ENCODE results near the gene SH3GL2.
A peak's percentile ranks its signal among the peaks of the same experiment; 100 is the strongest.

Gene SH3GL2

GRCh38 chr9:17555362-17556054 lies 23.4 kb upstream of the SH3GL2 start:
- no peak overlapping the region for H3K4me3 ChIP-seq (ENCODE audit: low read depth, low read length)
- TF ChIP-seq CTCF (IDR thresholded peaks at IDR 0.05; ENCODE audit: low read depth, low read length): no peak
- no peak for DNase-seq (ENCODE audit: low read depth, low spot score)
- in situ Hi-C loops (cut with HindIII; ENCODE audit: low sequenced_read_pairs): no loop called here

- in situ Hi-C loops (cut with HindIII; ENCODE audit: low sequenced_read_pairs): no loop called here
- DNase-seq (ENCODE audit: low read depth, low spot score): no peak
- no peak overlapping the region for H3K4me3 ChIP-seq (ENCODE audit: low read depth, low read length)
- TF ChIP-seq CTCF (IDR thresholded peaks at IDR 0.05; ENCODE audit: low read depth, low read length): no peak
These were observed 22.6 kb upstream of the SH3GL2 start for GRCh38 chr9:17556255-17556654.

GRCh38 chr9:17556935-17557334 lies 21.9 kb upstream of the SH3GL2 start:
- in situ Hi-C loops (cut with HindIII; ENCODE audit: low sequenced_read_pairs): no loop called here
- no peak for TF ChIP-seq CTCF (IDR thresholded peaks at IDR 0.05; ENCODE audit: low read depth, low read length)
- no peak overlapping the region for H3K4me3 ChIP-seq (ENCODE audit: low read depth, low read length)
- no peak for DNase-seq (ENCODE audit: low read depth, low spot score)

- DNase-seq (ENCODE audit: low read depth, low spot score): no peak
- no peak overlapping the region for H3K4me3 ChIP-seq (ENCODE audit: low read depth, low read length)
- in situ Hi-C loops (cut with HindIII; ENCODE audit: low sequenced_read_pairs): no loop called here
- no peak for TF ChIP-seq CTCF (IDR thresholded peaks at IDR 0.05; ENCODE audit: low read depth, low read length)
These were observed 7.0 kb upstream of the SH3GL2 start for GRCh38 chr9:17571825-17572224.

GRCh38 chr9:17574342-17574741 lies 4.5 kb upstream of the SH3GL2 start:
- in situ Hi-C loops (cut with HindIII; ENCODE audit: low sequenced_read_pairs): no loop called here
- no peak overlapping the region for H3K4me3 ChIP-seq (ENCODE audit: low read depth, low read length)
- TF ChIP-seq CTCF (IDR thresholded peaks at IDR 0.05; ENCODE audit: low read depth, low read length): no peak
- no peak for DNase-seq (ENCODE audit: low read depth, low spot score)

- TF ChIP-seq CTCF (IDR thresholded peaks at IDR 0.05; ENCODE audit: low read depth, low read length): no peak
- no peak for DNase-seq (ENCODE audit: low read depth, low spot score)
- H3K4me3 ChIP-seq (ENCODE audit: low read depth, low read length): peak overlapping the region; percentile 27
- in situ Hi-C loops (cut with HindIII; ENCODE audit: low sequenced_read_pairs): no loop called here
These were observed 322 bp upstream of the SH3GL2 start for GRCh38 chr9:17578577-17578910.

- no peak overlapping the region for H3K4me3 ChIP-seq (ENCODE audit: low read depth, low read length)
- in situ Hi-C loops (cut with HindIII; ENCODE audit: low sequenced_read_pairs): no loop called here
- no peak for TF ChIP-seq CTCF (IDR thresholded peaks at IDR 0.05; ENCODE audit: low read depth, low read length)
- no peak for DNase-seq (ENCODE audit: low read depth, low spot score)
These were observed 1.3 kb downstream of the SH3GL2 start for GRCh38 chr9:17580119-17580518.
